DND-41 (cell line): ENCODE results near the gene CATSPERD.

Source experiments
- ATAC-seq: fragments of 200-7000 bp; cut with Tn5 transposase; 3 replicates; pipeline ENCODE4 v1.9.1; 2021; ENCODE audit warnings: low read depth; ENCODE audit not compliant: insufficient read depth
- DNase-seq: peaks from one replicate; pipeline ENCODE4 v3.0.0-alpha.2; 2020
- H2AFZ ChIP-seq: 2 replicates; pipeline ENCODE4 v1.6.0; 2012; ENCODE audit warnings: low read depth, low read length
- H3K27ac ChIP-seq: 2 replicates; pipeline ENCODE4 v1.5.1; 2012; ENCODE audit warnings: low read length, inconsistent platforms
- H3K27me3 ChIP-seq: fragments of 200-600 bp; sonication (generic); 2 replicates; pipeline ENCODE4 v1.6.0; 2012; ENCODE audit warnings: low read length, mild to moderate bottlenecking, inconsistent platforms; ENCODE audit not compliant: insufficient read depth, poor library complexity
- H3K36me3 ChIP-seq: 2 replicates; pipeline ENCODE4 v1.5.1; 2012; ENCODE audit warnings: low read length, inconsistent platforms; ENCODE audit not compliant: insufficient read depth
- H3K4me1 ChIP-seq: 2 replicates; pipeline ENCODE4 v1.5.1; 2012; ENCODE audit warnings: mild to moderate bottlenecking, low read length; ENCODE audit not compliant: insufficient read depth
- H3K4me2 ChIP-seq: 2 replicates; pipeline ENCODE4 v1.6.0; 2012; ENCODE audit warnings: mild to moderate bottlenecking, moderate library complexity, low read length, inconsistent platforms; ENCODE audit not compliant: insufficient read depth
- H3K4me3 ChIP-seq, 2 experiments: fragments of 200-600 bp in 1 of 2; shearing (Covaris generic) in 1 of 2; 2 replicates each; pipeline ENCODE4 v1.5.1; 2012 to 2016; ENCODE audit warnings: inconsistent platforms in 2 of 2, low read length in 2 of 2, mild to moderate bottlenecking in 2 of 2, low read depth in 1 of 2, moderate library complexity in 1 of 2
- H3K79me2 ChIP-seq: 2 replicates; pipeline ENCODE4 v1.6.0; 2012; ENCODE audit warnings: low read length, inconsistent platforms; ENCODE audit not compliant: insufficient read depth
- H3K9ac ChIP-seq: 2 replicates; pipeline ENCODE4 v1.6.0; 2012; ENCODE audit warnings: low read depth, mild to moderate bottlenecking, inconsistent platforms, low read length, moderate library complexity
- H3K9me3 ChIP-seq: 2 replicates; pipeline ENCODE4 v1.5.1; 2012; ENCODE audit warnings: low read length, moderate library complexity, mild to moderate bottlenecking, inconsistent platforms; ENCODE audit not compliant: insufficient read depth, severe bottlenecking
- H4K20me1 ChIP-seq: 2 replicates; pipeline ENCODE4 v1.6.0; 2012; ENCODE audit warnings: low read length; ENCODE audit not compliant: insufficient read depth
- CTCF ChIP-seq: IDR thresholded peaks from 2 replicates; pipeline ENCODE4 v1.5.1; 2012; ENCODE audit warnings: borderline replicate concordance, low read length, moderate library complexity, mild to moderate bottlenecking; ENCODE audit not compliant: poor library complexity, severe bottlenecking; ENCODE audit errors: extremely low read depth
- EZH2 ChIP-seq: IDR thresholded peaks from 3 replicates; pipeline ENCODE4 v1.6.1; 2012; ENCODE audit warnings: borderline replicate concordance, low read depth, mild to moderate bottlenecking, moderate library complexity, low read length, inconsistent platforms; ENCODE audit not compliant: severe bottlenecking

CATSPERD gene

DNA sequence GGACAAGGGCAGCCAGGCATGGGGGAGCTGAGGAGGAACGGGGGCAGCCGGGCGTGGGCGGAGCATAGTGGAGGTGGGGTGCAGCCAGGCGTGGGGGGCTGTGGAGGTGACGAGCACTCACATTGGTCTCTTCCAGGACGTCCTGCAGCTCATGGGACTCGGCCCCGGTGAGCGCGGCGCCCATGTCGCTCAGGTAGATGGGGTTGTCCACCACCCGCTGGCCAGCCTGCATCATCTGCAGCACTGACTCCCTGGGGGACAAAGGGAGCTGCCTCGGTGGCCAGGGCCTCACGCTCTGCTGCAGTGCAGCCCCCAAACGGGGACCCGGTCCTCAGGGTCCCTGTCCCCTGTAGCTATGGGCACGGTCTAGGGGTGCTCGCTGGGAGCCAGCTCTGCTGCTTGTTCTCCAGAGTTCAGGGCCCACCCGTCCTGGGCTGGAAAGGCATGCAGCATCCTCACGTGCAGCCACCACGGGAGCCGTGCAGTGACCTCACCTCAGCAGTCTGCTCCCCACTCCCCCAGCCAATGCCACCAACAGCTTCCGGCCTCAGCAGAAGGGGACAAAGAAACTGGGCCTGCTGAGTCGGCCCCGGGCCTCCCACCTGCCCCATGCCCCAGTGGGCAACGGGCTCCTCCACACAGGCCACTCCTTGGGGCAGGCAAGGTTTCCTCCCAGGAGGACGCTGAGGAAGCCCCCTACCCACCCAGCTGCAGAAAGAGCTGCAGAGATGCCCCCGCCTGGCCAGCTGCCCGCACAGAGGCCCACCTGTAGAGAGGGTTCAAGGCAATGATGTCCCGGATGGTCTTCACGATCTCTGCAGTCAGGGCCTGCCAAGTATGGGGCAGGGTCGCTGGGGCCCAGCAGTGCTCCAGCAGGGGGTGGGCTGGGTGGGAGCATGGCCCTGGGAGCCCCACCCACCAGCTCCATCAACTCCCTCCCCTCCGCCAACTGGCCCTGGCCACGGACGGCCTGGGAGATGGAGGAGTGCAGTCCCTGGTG is 12.6 kb upstream of the CATSPERD start:
- no peak; the same call in 2 of the 3 replicates for ATAC-seq
- peaks cover 90% of the 10 kb centered on the region for H3K36me3 ChIP-seq
- H3K79me2 ChIP-seq, result peaks cover 42% of the 10 kb centered on the region

GRCh38 chr19:5711025-5711424 is 9.4 kb upstream of the CATSPERD start:
- no peaks in the 10 kb centered on the region for H3K9me3 ChIP-seq
- H3K79me2 ChIP-seq, result peaks cover 51% of the 10 kb centered on the region
- no peak overlapping the region for H3K4me3 ChIP-seq
- ATAC-seq (no peak), DNase-seq (no peak)
- peaks cover 3% of the 10 kb centered on the region; the same call in 1 of the 2 replicates for H3K4me1 ChIP-seq
- H2AFZ ChIP-seq, result no peak overlapping the region
- no peak overlapping the region for H3K9ac ChIP-seq
- no peak overlapping the region for H3K27ac ChIP-seq
- TF ChIP-seq EZH2 (no peak), CTCF (no peak)
- peaks cover 78% of the 10 kb centered on the region for H3K36me3 ChIP-seq
- no peaks in the 10 kb centered on the region for H3K27me3 ChIP-seq
- peaks cover 45% of the 10 kb centered on the region for H4K20me1 ChIP-seq
- no peak overlapping the region for H3K4me2 ChIP-seq

More for the DNA sequence above, 12.6 kb upstream of the CATSPERD start:
- Histone ChIP-seq H4K20me1 (peaks cover 39% of the 10 kb centered on the region), H3K4me3 (no peak overlapping the region), H3K27ac (no peak overlapping the region), H3K4me1 (no peaks in the 10 kb centered on the region), H3K27me3 (no peaks in the 10 kb centered on the region), H3K9ac (no peak overlapping the region), H3K9me3 (no peaks in the 10 kb centered on the region), H3K4me2 (no peak overlapping the region), H2AFZ (no peak overlapping the region)
- no peak for TF ChIP-seq EZH2
- no peak for DNase-seq

DNA sequence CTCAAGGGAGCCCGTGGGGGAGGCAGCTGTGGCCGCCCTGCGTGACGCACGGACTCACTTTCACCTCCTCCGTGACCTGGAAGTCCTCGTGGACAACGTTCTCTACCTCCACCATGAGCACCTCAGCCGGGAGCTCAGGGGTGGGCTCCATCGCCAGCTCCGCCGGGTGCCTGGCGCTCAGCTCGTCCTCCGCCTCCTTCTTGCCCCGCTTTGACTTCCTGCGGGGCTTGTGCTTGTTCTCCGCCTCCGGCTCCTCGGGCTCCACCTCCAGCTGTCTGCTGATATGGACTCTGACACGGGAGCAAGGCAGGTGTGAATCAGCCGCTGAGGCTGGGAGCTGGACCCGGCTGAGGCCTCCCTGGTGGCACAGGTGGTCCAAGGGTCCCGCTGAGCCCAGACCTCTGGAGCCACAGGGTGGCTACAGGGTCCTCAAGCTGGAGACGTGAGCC is 8.7 kb upstream of the CATSPERD start:
- Histone ChIP-seq H3K27ac (no peak overlapping the region), H2AFZ (no peak overlapping the region), H3K27me3 (no peaks in the 10 kb centered on the region), H3K9me3 (no peaks in the 10 kb centered on the region), H3K4me3 (no peak overlapping the region), H3K36me3 (peaks cover 75% of the 10 kb centered on the region), H4K20me1 (peaks cover 51% of the 10 kb centered on the region), H3K79me2 (peaks cover 53% of the 10 kb centered on the region), H3K9ac (no peak overlapping the region), H3K4me2 (no peak overlapping the region), H3K4me1 (peaks cover 6% of the 10 kb centered on the region; the same call in 1 of the 2 replicates)
- no peak for TF ChIP-seq CTCF
- TF ChIP-seq EZH2, result no peak
- ATAC-seq (no peak), DNase-seq (no peak)

DNA sequence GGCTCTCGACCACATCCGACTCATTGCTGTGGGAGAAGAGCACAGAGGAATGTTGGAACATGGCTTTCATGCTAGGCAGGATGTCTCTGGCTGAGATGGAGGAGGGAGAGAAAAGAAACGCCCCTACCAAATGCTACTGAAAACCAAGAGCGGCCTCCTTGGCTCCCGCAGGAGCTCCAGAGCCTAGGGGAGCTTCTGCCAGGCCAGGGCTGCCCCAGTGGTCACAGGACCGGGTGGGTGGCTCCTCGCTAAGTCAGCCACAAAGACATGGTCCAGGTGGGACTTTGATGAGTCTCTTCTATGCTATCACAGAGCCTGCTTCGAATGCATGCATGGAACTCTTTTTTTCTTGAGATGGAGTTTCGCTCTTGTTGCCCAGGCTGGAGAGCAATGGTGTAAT is 7.2 kb upstream of the CATSPERD start:
- Histone ChIP-seq H3K36me3 (peaks cover 73% of the 10 kb centered on the region), H3K4me2 (no peak overlapping the region), H3K27me3 (no peaks in the 10 kb centered on the region), H3K27ac (no peak overlapping the region), H3K9ac (no peak overlapping the region), H3K79me2 (peaks cover 60% of the 10 kb centered on the region), H3K4me1 (peaks cover 20% of the 10 kb centered on the region), H4K20me1 (peaks cover 56% of the 10 kb centered on the region), H3K4me3 (no peak overlapping the region), H2AFZ (no peak overlapping the region), H3K9me3 (no peaks in the 10 kb centered on the region)
- ATAC-seq (no peak), DNase-seq (no peak)
- TF ChIP-seq CTCF (no peak), EZH2 (no peak)
